Trophoblast cell (in vitro differentiated cells and primary cell): ENCODE measurements around the gene TMEM82.

Experiments
- DNase-seq, 2 donors: peaks; one replicate each; pipeline ENCODE4 v3.0.0-alpha.2; 2016
- H2AFZ ChIP-seq: 2 replicates; pipeline ENCODE4 v1.6.1; 2013; ENCODE audit warnings: low read length, moderate library complexity, mild to moderate bottlenecking; ENCODE audit not compliant: insufficient read depth, poor library complexity
- H2AK5ac ChIP-seq: 2 replicates; pipeline ENCODE4 v1.6.1; 2013; ENCODE audit warnings: mild to moderate bottlenecking, low read length
- H2BK120ac ChIP-seq: 2 replicates; pipeline ENCODE4 v1.6.1; 2013; ENCODE audit warnings: low read length, mild to moderate bottlenecking, moderate library complexity; ENCODE audit not compliant: insufficient read depth, poor library complexity
- H2BK12ac ChIP-seq: 2 replicates; pipeline ENCODE4 v1.6.1; 2013; ENCODE audit warnings: mild to moderate bottlenecking, low read length, moderate library complexity
- H2BK5ac ChIP-seq: 2 replicates; pipeline ENCODE4 v1.6.1; 2013; ENCODE audit warnings: low read length, low read depth, moderate library complexity, mild to moderate bottlenecking; ENCODE audit not compliant: poor library complexity
- H3K14ac ChIP-seq: 2 replicates; pipeline ENCODE4 v1.6.1; 2013; ENCODE audit warnings: mild to moderate bottlenecking, low read length
- H3K18ac ChIP-seq: 2 replicates; pipeline ENCODE4 v1.6.1; 2013; ENCODE audit warnings: mild to moderate bottlenecking, low read length
- H3K23ac ChIP-seq: 2 replicates; pipeline ENCODE4 v1.6.1; 2013; ENCODE audit warnings: low read length
- H3K27ac ChIP-seq: 2 replicates; pipeline ENCODE4 v1.5.1; 2013; ENCODE audit warnings: low read depth, mild to moderate bottlenecking, inconsistent platforms, low read length, moderate library complexity
- H3K27me3 ChIP-seq: 2 replicates; pipeline ENCODE4 v1.6.1; 2013; ENCODE audit warnings: inconsistent platforms, mild to moderate bottlenecking, low read length, moderate library complexity; ENCODE audit not compliant: insufficient read depth
- H3K36me3 ChIP-seq, 2 experiments: 1 replicate in 1 of 2; 2 replicates in 1 of 2; pipeline ENCODE4 v1.6.1; 2013; ENCODE audit warnings: low read length in 2 of 2, mild to moderate bottlenecking in 2 of 2, moderate library complexity in 1 of 2; ENCODE audit not compliant: insufficient read depth in 2 of 2, control insufficient read depth in 1 of 2
- H3K4ac ChIP-seq: 2 replicates; pipeline ENCODE4 v1.6.1; 2013; ENCODE audit warnings: low read depth, mild to moderate bottlenecking, low read length, moderate library complexity
- H3K4me1 ChIP-seq, 2 experiments: 1 replicate in 1 of 2; 2 replicates in 1 of 2; pipeline ENCODE4 v1.6.1; 2013; ENCODE audit warnings: low read length in 2 of 2, mild to moderate bottlenecking in 2 of 2, moderate library complexity in 1 of 2; ENCODE audit not compliant: insufficient read depth in 2 of 2, control insufficient read depth in 1 of 2
- H3K4me2 ChIP-seq: 2 replicates; pipeline ENCODE4 v1.6.1; 2013; ENCODE audit warnings: inconsistent platforms, mild to moderate bottlenecking, low read length, moderate library complexity
- H3K4me3 ChIP-seq: 2 replicates; pipeline ENCODE4 v1.5.1; 2013; ENCODE audit warnings: mild to moderate bottlenecking, low read depth, low read length, inconsistent platforms
- H3K79me1 ChIP-seq: one replicate; pipeline ENCODE4 v1.6.1; 2013; ENCODE audit warnings: low read length
- H3K79me2 ChIP-seq: 2 replicates; pipeline ENCODE4 v1.6.1; 2013; ENCODE audit warnings: low read length, mild to moderate bottlenecking; ENCODE audit not compliant: control insufficient read depth, insufficient read depth, poor library complexity
- H3K9ac ChIP-seq: 2 replicates; pipeline ENCODE4 v1.6.1; 2013; ENCODE audit warnings: mild to moderate bottlenecking, low read length
- H3K9me3 ChIP-seq: 2 replicates; pipeline ENCODE4 v1.6.1; 2013; ENCODE audit warnings: low read depth, mild to moderate bottlenecking, control low read depth, inconsistent platforms, low read length; ENCODE audit not compliant: insufficient read depth
- H4K12ac ChIP-seq: 2 replicates; pipeline ENCODE4 v1.6.1; 2013; ENCODE audit warnings: low read depth, mild to moderate bottlenecking, low read length, moderate library complexity
- H4K8ac ChIP-seq: 2 replicates; pipeline ENCODE4 v1.6.1; 2013; ENCODE audit warnings: low read depth, mild to moderate bottlenecking, low read length, moderate library complexity
- H4K91ac ChIP-seq: one replicate; pipeline ENCODE4 v1.6.1; 2013; ENCODE audit warnings: low read depth, mild to moderate bottlenecking, low read length, moderate library complexity
- WGBS: extraction: QIAGEN DNeasy Blood & Tissue Kit; methylation state at CpG from one replicate; pipeline ENCODE4 v1.1.7; 2013; ENCODE audit warnings: missing lambda C conversion rate; ENCODE audit not compliant: insufficient read length, insufficient coverage; ENCODE audit errors: extremely low coverage; 5-methylcytosine and 5-hydroxymethylcytosine counted together

The TMEM82 gene

GRCh38 chr1:15720861-15721260 lies 21.4 kb upstream of the TMEM82 start:
- H2BK12ac ChIP-seq: no peak overlapping the region
- no peak overlapping the region for H4K91ac ChIP-seq
- no peaks in the 10 kb centered on the region for H3K79me2 ChIP-seq
- H2AFZ ChIP-seq: no peak overlapping the region
- no peak for DNase-seq
- H2AK5ac ChIP-seq: no peak overlapping the region
- H2BK120ac ChIP-seq: no peak overlapping the region
- no peak overlapping the region for H3K4ac ChIP-seq
- no peak overlapping the region for H3K23ac ChIP-seq
- peaks cover 6% of the 10 kb centered on the region for H3K79me1 ChIP-seq
- H4K8ac ChIP-seq: no peak overlapping the region
- no peak overlapping the region for H3K14ac ChIP-seq
- H2BK5ac ChIP-seq: no peak overlapping the region
- no peaks in the 10 kb centered on the region for H3K9me3 ChIP-seq
- H3K4me3 ChIP-seq: no peak overlapping the region
- peaks cover 32 to 42% of the 10 kb centered on the region in 2 experiments for H3K36me3 ChIP-seq
- H3K9ac ChIP-seq: no peak overlapping the region
- H3K18ac ChIP-seq: no peak overlapping the region
- no peak overlapping the region for H3K4me2 ChIP-seq
- no CpG with 5 or more reads among the region's 3 CpGs for WGBS
- no peaks in the 10 kb centered on the region for H3K27me3 ChIP-seq
- H4K12ac ChIP-seq: no peak overlapping the region
- H3K27ac ChIP-seq: no peak overlapping the region
- H3K4me1 ChIP-seq: peaks cover 30 to 45% of the 10 kb centered on the region in 2 experiments

- no peak overlapping the region for H4K12ac ChIP-seq
- H2BK120ac ChIP-seq: no peak overlapping the region
- H3K14ac ChIP-seq: no peak overlapping the region
- H3K9me3 ChIP-seq: no peaks in the 10 kb centered on the region
- peaks cover 33 to 42% of the 10 kb centered on the region in 2 experiments for H3K36me3 ChIP-seq
- no CpG with 5 or more reads among the region's 4 CpGs for WGBS
- H4K8ac ChIP-seq: no peak overlapping the region
- H2AFZ ChIP-seq: no peak overlapping the region
- H3K79me2 ChIP-seq: no peaks in the 10 kb centered on the region
- no peak overlapping the region for H3K23ac ChIP-seq
- H3K4ac ChIP-seq: no peak overlapping the region
- no peak overlapping the region for H3K9ac ChIP-seq
- DNase-seq: peak; percentile 45 to 58
- no peak overlapping the region for H2BK12ac ChIP-seq
- H4K91ac ChIP-seq: peak overlapping the region; percentile 2
- no peak overlapping the region for H3K18ac ChIP-seq
- peaks cover 7% of the 10 kb centered on the region for H3K79me1 ChIP-seq
- no peak overlapping the region for H3K4me3 ChIP-seq
- H3K4me1 ChIP-seq: peaks cover 40 to 52% of the 10 kb centered on the region in 2 experiments
- no peak overlapping the region for H3K27ac ChIP-seq
- no peak overlapping the region for H3K4me2 ChIP-seq
- no peak overlapping the region for H2AK5ac ChIP-seq
- no peaks in the 10 kb centered on the region for H3K27me3 ChIP-seq
- H2BK5ac ChIP-seq: no peak overlapping the region
These were observed 19.9 kb upstream of the TMEM82 start for GRCh38 chr1:15722411-15722810.

- Histone ChIP-seq H4K12ac (no peak overlapping the region), H3K27me3 (no peaks in the 10 kb centered on the region), H3K79me1 (peaks cover 7% of the 10 kb centered on the region), H2AFZ (no peak overlapping the region), H3K14ac (no peak overlapping the region), H3K36me3 (peaks cover 34 to 42% of the 10 kb centered on the region in 2 experiments), H2BK5ac (no peak overlapping the region), H3K9me3 (no peaks in the 10 kb centered on the region), H4K91ac (no peak overlapping the region), H3K4me2 (no peak overlapping the region), H3K4ac (no peak overlapping the region), H3K79me2 (no peaks in the 10 kb centered on the region), H3K27ac (peak overlapping the region; percentile 11), H2BK120ac (no peak overlapping the region), H3K18ac (peak overlapping the region; percentile 9), H2AK5ac (no peak overlapping the region), H3K4me1 (peaks cover 40 to 52% of the 10 kb centered on the region in 2 experiments), H3K4me3 (no peak overlapping the region), H3K9ac (no peak overlapping the region), H4K8ac (no peak overlapping the region), H2BK12ac (no peak overlapping the region), H3K23ac (no peak overlapping the region)
- peak; percentile 99 for DNase-seq
- no CpG with 5 or more reads among the region's 13 CpGs for WGBS
These were observed 19.3 kb upstream of the TMEM82 start for GRCh38 chr1:15722836-15723532.

DNA sequence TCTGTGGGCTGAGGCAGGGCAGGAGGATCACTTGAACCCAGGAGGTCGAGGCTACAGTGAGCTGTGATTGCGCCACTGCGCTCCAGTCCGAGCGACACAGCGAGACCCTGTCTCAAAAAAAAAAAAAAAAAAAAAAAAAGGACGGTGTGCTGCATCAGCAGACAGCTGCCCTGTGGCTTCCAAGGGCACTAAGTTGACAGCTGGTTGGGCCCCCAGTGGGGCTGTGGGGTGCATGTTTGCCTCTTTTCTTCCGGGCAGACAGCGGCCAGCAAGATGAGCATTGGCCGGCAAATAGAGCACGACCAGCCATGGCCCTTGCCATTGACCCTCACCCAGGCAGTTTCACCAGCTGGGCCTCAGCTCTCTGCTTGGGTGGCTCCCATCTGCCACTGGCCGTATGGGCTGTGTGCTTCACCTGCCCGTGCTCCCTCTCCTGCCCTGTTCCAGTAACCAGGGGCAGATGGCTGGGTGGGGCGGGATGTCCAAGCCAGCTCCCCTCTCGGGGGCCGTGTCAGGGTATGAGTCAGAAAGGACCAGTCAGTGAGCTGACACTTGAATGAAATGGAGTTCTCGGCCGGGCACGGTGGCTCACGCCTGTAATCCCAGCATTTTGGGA lies 18.6 kb upstream of the TMEM82 start:
- WGBS: no CpG with 5 or more reads among the region's 20 CpGs
- H2AK5ac ChIP-seq: peak overlapping the region; percentile 4
- H4K8ac ChIP-seq: no peak overlapping the region
- H2BK12ac ChIP-seq: peak overlapping the region; percentile 47
- DNase-seq: peak; percentile 76 to 83
- H3K9me3 ChIP-seq: no peaks in the 10 kb centered on the region
- H3K4me3 ChIP-seq: no peak overlapping the region
- peaks cover 37 to 44% of the 10 kb centered on the region in 2 experiments for H3K36me3 ChIP-seq
- H2BK5ac ChIP-seq: no peak overlapping the region
- no peak overlapping the region for H3K27ac ChIP-seq
- no peak overlapping the region for H4K91ac ChIP-seq
- H3K14ac ChIP-seq: no peak overlapping the region
- H3K79me1 ChIP-seq: peaks cover 7% of the 10 kb centered on the region
- no peak overlapping the region for H3K9ac ChIP-seq
- no peak overlapping the region for H3K18ac ChIP-seq
- no peak overlapping the region for H2AFZ ChIP-seq
- no peaks in the 10 kb centered on the region for H3K79me2 ChIP-seq
- peaks cover 40 to 52% of the 10 kb centered on the region in 2 experiments for H3K4me1 ChIP-seq
- H2BK120ac ChIP-seq: no peak overlapping the region
- H4K12ac ChIP-seq: no peak overlapping the region
- H3K4ac ChIP-seq: no peak overlapping the region
- H3K27me3 ChIP-seq: no peaks in the 10 kb centered on the region
- no peak overlapping the region for H3K23ac ChIP-seq
- peak overlapping the region; percentile 6 for H3K4me2 ChIP-seq
